Gastrocnemius medialis (tissue), 4 donors: ENCODE measurements around the gene ARF1. TPM values are rescaled to one million over a fixed set of nuclear protein-coding genes. Genes with fewer than 3 reads are reported as not detected.
A peak's percentile ranks its signal among the peaks of the same experiment; 100 is the strongest.

ENCODE experiments used
- ATAC-seq, 2 donors: fragments of 150-250 bp; one replicate each; pipeline ENCODE4 v1.9.1; 2016
- DNase-seq, 2 donors: peaks; one replicate each; pipeline ENCODE4 v3.0.0-alpha.2; 2019
- H3K27ac ChIP-seq, 4 donors: fragments of 200-600 bp; sonication (generic); 1 replicate in 1 of 4; 2 replicates in 3 of 4; pipeline ENCODE4 v1.5.1; 2016 to 2018; ENCODE audit warnings: mild to moderate bottlenecking in 2 of 4, moderate library complexity in 1 of 4
- H3K27me3 ChIP-seq, 3 donors: fragments of 200-600 bp; sonication (generic) in 2 of 3; 1 replicate in 1 of 3; 2 replicates in 2 of 3; pipeline versions ENCODE4 v1.5.1 to v1.6.0; 2016 to 2019; ENCODE audit warnings: mild to moderate bottlenecking in 1 of 3, moderate library complexity in 1 of 3
- H3K36me3 ChIP-seq, 2 donors: fragments of 200-600 bp; sonication (generic) in 1 of 2; one replicate each; pipeline ENCODE4 v1.5.1; 2017 to 2018
- H3K4me1 ChIP-seq, 2 donors: fragments of 200-600 bp; sonication (generic) in 1 of 2; one replicate each; pipeline ENCODE4 v1.5.1; 2016 to 2017; ENCODE audit warnings: mild to moderate bottlenecking in 2 of 2
- H3K4me3 ChIP-seq, 4 donors: fragments of 200-600 bp; sonication (generic) in 3 of 4; 1 replicate in 1 of 4; 2 replicates in 3 of 4; pipeline ENCODE4 v1.5.1; 2016 to 2019; ENCODE audit warnings: mild to moderate bottlenecking in 2 of 4
- H3K9me3 ChIP-seq, 3 donors: fragments of 200-600 bp; sonication (generic) in 2 of 3; 1 replicate in 1 of 3; 2 replicates in 2 of 3; pipeline ENCODE4 v1.5.1; 2016 to 2019
- POLR2A ChIP-seq, 2 donors: fragments of 450-650 bp; IDR thresholded peaks; one replicate each; pipeline ENCODE4 v1.6.1; 2017; ENCODE audit warnings: antibody characterized with exemption in 2 of 2, mild to moderate bottlenecking in 2 of 2, moderate library complexity in 2 of 2
- in situ Hi-C, 4 donors: fragments of 200-750 bp; cut with MboI; loops; one replicate each; pipeline versions ENCODE4 v1.15.0 to v1.8.0; 2017; ENCODE audit warnings: low sequenced_read_pairs in 4 of 4
- intact Hi-C: fragments of 100-400 bp; cut with DNase I; formaldehyde crosslinking; loops from one replicate; pipeline ENCODE4 v1.15.1; 2023; ENCODE audit warnings: low total_unique reads
- total RNA-seq, 4 donors: library from RNA; depleted of rRNA; stranded (reverse); fragments of >200 nt; gene quantifications; one replicate each; pipeline versions ENCODE4 v1.1.0 to v1.2.3, GENCODE V29; 2016
- TF ChIP-seq, protein P1 (sequence below), 5 experiments: fragments of 450-650 bp in 3 of 5; fragments of 200-600 bp in 2 of 5; sonication (generic) in 2 of 5; IDR thresholded peaks in 4 of 5; conservative IDR thresholded peaks in 1 of 5; 1 replicate in 4 of 5; 2 replicates in 1 of 5; pipeline ENCODE4 v1.5.1; 2016 to 2019; ENCODE audit warnings: antibody characterized with exemption in 5 of 5, mild to moderate bottlenecking in 3 of 5, moderate library complexity in 3 of 5

ARF1 gene
- total RNA-seq, 4 donors from 2014 or later = 234 to 422 (median 306) TPM

DNA sequence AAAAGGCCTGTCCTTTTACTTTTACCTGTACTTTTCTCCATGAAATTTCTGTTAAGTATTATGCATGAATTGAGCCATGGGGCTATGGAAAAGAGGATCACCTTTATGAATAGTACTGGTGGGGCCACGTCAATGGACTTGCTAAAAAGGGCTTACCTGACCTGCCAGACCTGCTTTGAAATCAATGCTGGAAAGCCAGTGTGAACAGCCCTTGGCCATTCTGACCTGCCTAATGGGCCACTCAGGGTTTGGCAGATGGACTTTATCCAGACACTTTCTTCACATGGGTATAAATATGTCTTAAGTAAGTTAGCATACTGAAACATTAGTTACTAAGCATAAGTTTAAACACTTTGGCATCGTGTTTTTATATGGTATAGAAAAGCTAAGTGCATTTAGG is 49.3 kb downstream of the ARF1 start:
- Histone ChIP-seq H3K36me3 (no peaks in the 10 kb centered on the region), H3K27ac (no peak overlapping the region), H3K27me3 (no peaks in the 10 kb centered on the region), H3K4me3 (no peak overlapping the region), H3K9me3 (no peaks in the 10 kb centered on the region), H3K4me1 (peaks cover 3 to 6% of the 10 kb centered on the region in 2 donors)
- DNase-seq (no peak), ATAC-seq (no peak)
- TF ChIP-seq, protein P1, sequence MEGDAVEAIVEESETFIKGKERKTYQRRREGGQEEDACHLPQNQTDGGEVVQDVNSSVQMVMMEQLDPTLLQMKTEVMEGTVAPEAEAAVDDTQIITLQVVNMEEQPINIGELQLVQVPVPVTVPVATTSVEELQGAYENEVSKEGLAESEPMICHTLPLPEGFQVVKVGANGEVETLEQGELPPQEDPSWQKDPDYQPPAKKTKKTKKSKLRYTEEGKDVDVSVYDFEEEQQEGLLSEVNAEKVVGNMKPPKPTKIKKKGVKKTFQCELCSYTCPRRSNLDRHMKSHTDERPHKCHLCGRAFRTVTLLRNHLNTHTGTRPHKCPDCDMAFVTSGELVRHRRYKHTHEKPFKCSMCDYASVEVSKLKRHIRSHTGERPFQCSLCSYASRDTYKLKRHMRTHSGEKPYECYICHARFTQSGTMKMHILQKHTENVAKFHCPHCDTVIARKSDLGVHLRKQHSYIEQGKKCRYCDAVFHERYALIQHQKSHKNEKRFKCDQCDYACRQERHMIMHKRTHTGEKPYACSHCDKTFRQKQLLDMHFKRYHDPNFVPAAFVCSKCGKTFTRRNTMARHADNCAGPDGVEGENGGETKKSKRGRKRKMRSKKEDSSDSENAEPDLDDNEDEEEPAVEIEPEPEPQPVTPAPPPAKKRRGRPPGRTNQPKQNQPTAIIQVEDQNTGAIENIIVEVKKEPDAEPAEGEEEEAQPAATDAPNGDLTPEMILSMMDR (IDR thresholded peaks at IDR 0.05 in 4 of 5, conservative IDR thresholded peaks at IDR 0.05 in 1 of 5) = no peak
- no peak for TF ChIP-seq POLR2A (IDR thresholded peaks at IDR 0.05)
- intact Hi-C loops (loop anchor here (2.0 to 5.0 kb wide), 2 partner anchors 51 to 383 kb away; no protein-coding TSS in a partner anchor), in situ Hi-C loops (no loop called here)

DNA sequence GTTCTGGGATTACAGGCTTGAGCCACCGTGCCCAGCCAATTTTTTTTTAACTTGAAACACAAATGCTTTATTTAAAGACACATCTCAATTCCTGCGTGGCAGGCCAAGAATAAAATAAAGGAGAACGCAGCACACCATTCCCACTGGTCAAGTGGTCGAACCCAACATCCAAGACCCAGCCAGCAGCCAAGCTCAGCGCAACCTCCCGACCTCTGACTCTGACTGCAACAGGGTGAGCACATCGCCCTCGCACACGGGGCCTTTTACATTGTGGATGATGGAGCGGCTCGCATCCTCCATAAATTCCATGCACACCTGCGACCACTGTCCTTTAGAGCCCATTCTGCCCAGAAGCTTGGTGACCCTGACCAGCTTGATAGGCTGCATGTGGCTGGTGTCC is 52.1 kb downstream of the ARF1 start:
- no peak for TF ChIP-seq POLR2A (IDR thresholded peaks at IDR 0.05)
- TF ChIP-seq, protein P1 (IDR thresholded peaks at IDR 0.05 in 4 of 5, conservative IDR thresholded peaks at IDR 0.05 in 1 of 5) = no peak
- no peaks in the 10 kb centered on the region for H3K27me3 ChIP-seq
- H3K27ac ChIP-seq = no peak overlapping the region
- DNase-seq (no peak), ATAC-seq (no peak)
- H3K36me3 ChIP-seq = no peaks in the 10 kb centered on the region
- intact Hi-C loops = loop anchor here (5.0 kb wide), 1 partner anchor 48 kb away; no protein-coding TSS in a partner anchor
- no peak overlapping the region for H3K4me3 ChIP-seq
- in situ Hi-C loops = no loop called here
- H3K9me3 ChIP-seq = no peaks in the 10 kb centered on the region
- H3K4me1 ChIP-seq = peaks cover 3 to 6% of the 10 kb centered on the region in 2 donors

DNA sequence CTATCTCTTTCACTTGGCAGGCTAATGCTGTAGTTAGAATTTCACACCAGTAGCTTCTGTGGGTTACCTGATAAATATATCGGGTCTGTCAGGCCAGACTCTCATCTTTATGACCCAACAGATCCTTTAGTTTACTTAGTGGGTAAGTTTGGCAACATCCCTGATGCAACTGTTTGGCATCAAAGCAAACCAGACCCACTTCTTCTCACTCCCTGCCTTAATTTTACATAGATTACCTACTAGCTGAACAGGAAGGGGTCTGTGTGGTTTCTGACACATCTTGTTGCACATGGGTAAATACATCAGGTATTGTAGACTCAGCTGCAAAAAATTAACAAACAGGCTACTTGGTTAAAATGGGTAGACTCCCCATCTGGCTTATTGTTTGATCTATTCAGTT is 54.4 kb downstream of the ARF1 start:
- H3K27me3 ChIP-seq = no peaks in the 10 kb centered on the region
- no peak overlapping the region for H3K4me3 ChIP-seq
- H3K4me1 ChIP-seq = peaks cover 12 to 14% of the 10 kb centered on the region in 2 donors
- no peaks in the 10 kb centered on the region for H3K36me3 ChIP-seq
- TF ChIP-seq POLR2A (IDR thresholded peaks at IDR 0.05) = no peak
- TF ChIP-seq, protein P1 (IDR thresholded peaks at IDR 0.05 in 4 of 5, conservative IDR thresholded peaks at IDR 0.05 in 1 of 5) = no peak
- intact Hi-C loops (no loop called here), in situ Hi-C loops (no loop called here)
- no peaks in the 10 kb centered on the region for H3K9me3 ChIP-seq
- H3K27ac ChIP-seq = no peak overlapping the region
- no peak for DNase-seq
- ATAC-seq = no peak

DNA sequence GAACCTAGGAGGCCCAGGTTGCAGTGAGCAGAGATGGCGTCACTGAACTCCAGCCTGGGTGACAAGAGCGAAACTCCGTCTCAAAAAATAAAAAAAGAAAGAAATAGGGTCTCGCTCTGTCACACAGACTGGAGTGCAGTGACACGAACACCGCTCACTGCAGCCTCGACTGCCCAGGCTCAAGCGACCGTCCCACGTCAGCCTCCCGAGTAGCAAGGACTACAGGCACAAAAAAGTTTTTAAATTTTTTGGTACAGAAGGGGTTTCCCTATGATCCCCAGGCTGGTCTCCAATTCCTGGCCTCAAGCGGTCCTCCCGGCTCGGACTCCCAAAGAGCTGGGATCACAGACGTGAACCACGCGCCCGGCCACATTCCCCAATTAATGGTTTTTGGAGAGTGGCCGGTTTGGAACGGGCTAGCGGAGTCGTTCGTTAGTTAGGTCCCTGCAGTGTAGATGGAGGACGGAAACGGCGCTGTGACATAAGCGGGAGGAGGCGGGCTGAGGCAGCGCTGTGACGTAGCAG is 57.0 kb downstream of the ARF1 start:
- in situ Hi-C loops = no loop called here
- TF ChIP-seq POLR2A (IDR thresholded peaks at IDR 0.05) = no peak
- TF ChIP-seq, protein P1 (IDR thresholded peaks at IDR 0.05 in 4 of 5, conservative IDR thresholded peaks at IDR 0.05 in 1 of 5) = no peak
- ATAC-seq (peak in 1 of 2 donors; percentile 1), DNase-seq (no peak)
- Histone ChIP-seq H3K4me1 (peaks cover 32 to 36% of the 10 kb centered on the region in 2 donors), H3K9me3 (no peaks in the 10 kb centered on the region), H3K27ac (peak overlapping the region; percentile 94 to 99 (median 96)), H3K4me3 (peak overlapping the region; percentile 70 to 100 (median 96)), H3K27me3 (no peaks in the 10 kb centered on the region), H3K36me3 (no peaks in the 10 kb centered on the region)
- intact Hi-C loops = no loop called here
